ENCODE data around the gene PGAP1. TPM values are rescaled to one million over a fixed set of nuclear protein-coding genes. Genes with fewer than 3 reads are reported as not detected.

Gene PGAP1
- total RNA-seq, 1 experiment from 2014 or later: 7.1 TPM

DNA sequence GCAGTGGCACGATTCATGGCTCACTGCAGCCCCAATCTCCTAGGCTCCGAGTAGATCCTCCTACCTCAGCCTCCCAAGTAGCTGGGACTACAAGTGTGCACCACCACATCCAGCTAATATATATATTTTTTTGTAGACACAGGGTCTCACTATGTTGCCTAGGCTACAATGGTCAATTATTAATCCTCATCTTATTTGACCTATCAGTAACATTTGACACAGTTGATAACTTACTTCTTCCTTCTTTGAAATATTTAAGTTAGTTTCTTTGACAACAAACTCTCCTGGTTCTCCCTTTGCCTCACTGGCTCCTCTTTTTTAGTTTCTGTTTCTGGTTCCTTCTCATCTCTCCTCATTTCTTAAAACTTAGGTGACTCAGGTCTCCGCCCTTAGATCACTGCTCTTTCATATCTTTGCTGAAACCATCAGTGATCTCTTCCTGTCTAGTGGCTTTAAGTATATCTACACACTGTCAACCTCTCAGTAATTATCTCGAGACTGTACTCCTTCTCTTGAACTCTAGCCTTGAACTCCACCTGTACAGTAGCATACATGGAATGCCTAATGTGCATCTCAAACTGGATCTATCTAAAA lies 11.5 kb downstream of the PGAP1 start:
- no peaks in the 10 kb centered on the region for H3K4me1 ChIP-seq (ENCODE audit: control insufficient read depth in 1 of 2, insufficient read depth in 2 of 2, low read length in 2 of 2)
- ATAC-seq (no peak), DNase-seq (ENCODE audit: low read depth, low spot score) (no peak)
- TF ChIP-seq RAD21 (IDR thresholded peaks at IDR 0.05; ENCODE audit: low read depth): no peak
- TF ChIP-seq, protein P1, sequence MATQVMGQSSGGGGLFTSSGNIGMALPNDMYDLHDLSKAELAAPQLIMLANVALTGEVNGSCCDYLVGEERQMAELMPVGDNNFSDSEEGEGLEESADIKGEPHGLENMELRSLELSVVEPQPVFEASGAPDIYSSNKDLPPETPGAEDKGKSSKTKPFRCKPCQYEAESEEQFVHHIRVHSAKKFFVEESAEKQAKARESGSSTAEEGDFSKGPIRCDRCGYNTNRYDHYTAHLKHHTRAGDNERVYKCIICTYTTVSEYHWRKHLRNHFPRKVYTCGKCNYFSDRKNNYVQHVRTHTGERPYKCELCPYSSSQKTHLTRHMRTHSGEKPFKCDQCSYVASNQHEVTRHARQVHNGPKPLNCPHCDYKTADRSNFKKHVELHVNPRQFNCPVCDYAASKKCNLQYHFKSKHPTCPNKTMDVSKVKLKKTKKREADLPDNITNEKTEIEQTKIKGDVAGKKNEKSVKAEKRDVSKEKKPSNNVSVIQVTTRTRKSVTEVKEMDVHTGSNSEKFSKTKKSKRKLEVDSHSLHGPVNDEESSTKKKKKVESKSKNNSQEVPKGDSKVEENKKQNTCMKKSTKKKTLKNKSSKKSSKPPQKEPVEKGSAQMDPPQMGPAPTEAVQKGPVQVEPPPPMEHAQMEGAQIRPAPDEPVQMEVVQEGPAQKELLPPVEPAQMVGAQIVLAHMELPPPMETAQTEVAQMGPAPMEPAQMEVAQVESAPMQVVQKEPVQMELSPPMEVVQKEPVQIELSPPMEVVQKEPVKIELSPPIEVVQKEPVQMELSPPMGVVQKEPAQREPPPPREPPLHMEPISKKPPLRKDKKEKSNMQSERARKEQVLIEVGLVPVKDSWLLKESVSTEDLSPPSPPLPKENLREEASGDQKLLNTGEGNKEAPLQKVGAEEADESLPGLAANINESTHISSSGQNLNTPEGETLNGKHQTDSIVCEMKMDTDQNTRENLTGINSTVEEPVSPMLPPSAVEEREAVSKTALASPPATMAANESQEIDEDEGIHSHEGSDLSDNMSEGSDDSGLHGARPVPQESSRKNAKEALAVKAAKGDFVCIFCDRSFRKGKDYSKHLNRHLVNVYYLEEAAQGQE (IDR thresholded peaks at IDR 0.05; ENCODE audit: low read depth): no peak
- no peak for TF ChIP-seq TCF7L2 (IDR thresholded peaks at IDR 0.05; ENCODE audit: borderline replicate concordance, extremely low read depth, insufficient read depth, insufficient read length)
- no peak for TF ChIP-seq EZH2phosphoT487 (IDR thresholded peaks at IDR 0.05; ENCODE audit: borderline replicate concordance)
- TF ChIP-seq POLR2A (IDR thresholded peaks at IDR 0.05; ENCODE audit: borderline replicate concordance, extremely low read depth, insufficient read depth, insufficient read length): no peak
- TF ChIP-seq, protein P2, sequence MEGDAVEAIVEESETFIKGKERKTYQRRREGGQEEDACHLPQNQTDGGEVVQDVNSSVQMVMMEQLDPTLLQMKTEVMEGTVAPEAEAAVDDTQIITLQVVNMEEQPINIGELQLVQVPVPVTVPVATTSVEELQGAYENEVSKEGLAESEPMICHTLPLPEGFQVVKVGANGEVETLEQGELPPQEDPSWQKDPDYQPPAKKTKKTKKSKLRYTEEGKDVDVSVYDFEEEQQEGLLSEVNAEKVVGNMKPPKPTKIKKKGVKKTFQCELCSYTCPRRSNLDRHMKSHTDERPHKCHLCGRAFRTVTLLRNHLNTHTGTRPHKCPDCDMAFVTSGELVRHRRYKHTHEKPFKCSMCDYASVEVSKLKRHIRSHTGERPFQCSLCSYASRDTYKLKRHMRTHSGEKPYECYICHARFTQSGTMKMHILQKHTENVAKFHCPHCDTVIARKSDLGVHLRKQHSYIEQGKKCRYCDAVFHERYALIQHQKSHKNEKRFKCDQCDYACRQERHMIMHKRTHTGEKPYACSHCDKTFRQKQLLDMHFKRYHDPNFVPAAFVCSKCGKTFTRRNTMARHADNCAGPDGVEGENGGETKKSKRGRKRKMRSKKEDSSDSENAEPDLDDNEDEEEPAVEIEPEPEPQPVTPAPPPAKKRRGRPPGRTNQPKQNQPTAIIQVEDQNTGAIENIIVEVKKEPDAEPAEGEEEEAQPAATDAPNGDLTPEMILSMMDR (IDR thresholded peaks at IDR 0.05 in 2 of 3, conservative IDR thresholded peaks at IDR 0.05 in 1 of 3; ENCODE audit: borderline replicate concordance in 1 of 3, insufficient read depth in 1 of 3, low read depth in 2 of 3, low read length in 2 of 3): no peak
- no peak for TF ChIP-seq YY1 (IDR thresholded peaks at IDR 0.05; ENCODE audit: extremely low read depth, insufficient replicate concordance, low read depth, low read length)
- no peak for TF ChIP-seq SP1 (IDR thresholded peaks at IDR 0.05; ENCODE audit: low read depth)
- TF ChIP-seq, protein P3, sequence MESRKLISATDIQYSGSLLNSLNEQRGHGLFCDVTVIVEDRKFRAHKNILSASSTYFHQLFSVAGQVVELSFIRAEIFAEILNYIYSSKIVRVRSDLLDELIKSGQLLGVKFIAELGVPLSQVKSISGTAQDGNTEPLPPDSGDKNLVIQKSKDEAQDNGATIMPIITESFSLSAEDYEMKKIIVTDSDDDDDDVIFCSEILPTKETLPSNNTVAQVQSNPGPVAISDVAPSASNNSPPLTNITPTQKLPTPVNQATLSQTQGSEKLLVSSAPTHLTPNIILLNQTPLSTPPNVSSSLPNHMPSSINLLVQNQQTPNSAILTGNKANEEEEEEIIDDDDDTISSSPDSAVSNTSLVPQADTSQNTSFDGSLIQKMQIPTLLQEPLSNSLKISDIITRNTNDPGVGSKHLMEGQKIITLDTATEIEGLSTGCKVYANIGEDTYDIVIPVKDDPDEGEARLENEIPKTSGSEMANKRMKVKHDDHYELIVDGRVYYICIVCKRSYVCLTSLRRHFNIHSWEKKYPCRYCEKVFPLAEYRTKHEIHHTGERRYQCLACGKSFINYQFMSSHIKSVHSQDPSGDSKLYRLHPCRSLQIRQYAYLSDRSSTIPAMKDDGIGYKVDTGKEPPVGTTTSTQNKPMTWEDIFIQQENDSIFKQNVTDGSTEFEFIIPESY (IDR thresholded peaks at IDR 0.05; ENCODE audit: extremely low read depth, insufficient replicate concordance, low read length): no peak
- no peak for TF ChIP-seq FOSL1 (IDR thresholded peaks at IDR 0.05; ENCODE audit: low read depth)
- TF ChIP-seq, protein P4, sequence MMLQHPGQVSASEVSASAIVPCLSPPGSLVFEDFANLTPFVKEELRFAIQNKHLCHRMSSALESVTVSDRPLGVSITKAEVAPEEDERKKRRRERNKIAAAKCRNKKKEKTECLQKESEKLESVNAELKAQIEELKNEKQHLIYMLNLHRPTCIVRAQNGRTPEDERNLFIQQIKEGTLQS (IDR thresholded peaks at IDR 0.05): no peak
- TF ChIP-seq JUND (IDR thresholded peaks at IDR 0.05): no peak
- TF ChIP-seq ZFX (IDR thresholded peaks at IDR 0.05): no peak
- TF ChIP-seq, protein P5, sequence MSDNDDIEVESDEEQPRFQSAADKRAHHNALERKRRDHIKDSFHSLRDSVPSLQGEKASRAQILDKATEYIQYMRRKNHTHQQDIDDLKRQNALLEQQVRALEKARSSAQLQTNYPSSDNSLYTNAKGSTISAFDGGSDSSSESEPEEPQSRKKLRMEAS (IDR thresholded peaks at IDR 0.05): no peak
- TF ChIP-seq SIN3A (IDR thresholded peaks at IDR 0.05; ENCODE audit: low read depth): no peak
- no peak for TF ChIP-seq EGR1 (IDR thresholded peaks at IDR 0.05; ENCODE audit: low read depth)
- TF ChIP-seq ELF1 (IDR thresholded peaks at IDR 0.05; ENCODE audit: borderline replicate concordance, low read depth): no peak
- no peak for TF ChIP-seq EZH2 (IDR thresholded peaks at IDR 0.05)
- TF ChIP-seq CEBPB (IDR thresholded peaks at IDR 0.05; ENCODE audit: low read depth): no peak
- H3K27me3 ChIP-seq (ENCODE audit: insufficient read depth, low read length): no peaks in the 10 kb centered on the region
- H2AFZ ChIP-seq (ENCODE audit: low read depth, low read length, poor library complexity, severe bottlenecking): no peak overlapping the region
- H3K9me2 ChIP-seq (ENCODE audit: insufficient read depth): no peaks in the 10 kb centered on the region
- H3K9ac ChIP-seq (ENCODE audit: low read length): no peak overlapping the region
- no peaks in the 10 kb centered on the region for H3K9me3 ChIP-seq (ENCODE audit: control insufficient read depth in 1 of 2, insufficient read depth in 1 of 2, low read depth in 1 of 2, low read length in 2 of 2)
- POLR2A ChIA-PET: no interaction called here
- no peak overlapping the region for H3K27ac ChIP-seq (ENCODE audit: low read depth, low read length)
- no peak overlapping the region for H3K4me3 ChIP-seq (replicated peaks in 1 of 2; ENCODE audit: low read depth in 1 of 2, low read length in 2 of 2)
- H3K36me3 ChIP-seq (ENCODE audit: control insufficient read depth in 1 of 2, insufficient read depth in 2 of 2, low read length in 2 of 2): peaks cover 3 to 5% of the 10 kb centered on the region in 2 experiments; a peak in 1 of 4 replicates
- intact Hi-C loops (cut with micrococcal nuclease): no loop called here
- H3K79me2 ChIP-seq (ENCODE audit: insufficient read depth, low read length): 0 out of 2 replicates have a peak, but pooled peaks cover 5% of the 10 kb centered on the region
- no peak overlapping the region for H3K4me2 ChIP-seq (ENCODE audit: low read length)
- RAD21 ChIA-PET (ENCODE audit: low non-redundant PET in 1 of 2, low total read pairs in 2 of 2, uncharacterized antibody in 2 of 2, unreplicated experiment in 2 of 2): no interaction called here
- no peaks in the 10 kb centered on the region for H4K20me1 ChIP-seq (ENCODE audit: insufficient read depth)
- BruUV-seq (replicated peaks): no TSS peak
- CTCF ChIA-PET: no interaction called here
